OCI-LY1 (cell line): ENCODE results near the gene ASXL2.
"Not testable (repeated sequence)": the region's sequence is repeated elsewhere in the genome, so short reads cannot be mapped to it uniquely, and the experiment has no call there.

Experiments
- H2AFZ ChIP-seq: fragments of 200-600 bp; sonication (generic), shearing (Covaris generic); 2 replicates; pipeline ENCODE4 v1.6.0; 2014; ENCODE audit warnings: antibody characterized with exemption, mild to moderate bottlenecking, low read length
- H3F3A ChIP-seq: fragments of 200-600 bp; sonication (generic), shearing (Covaris generic); 2 replicates; pipeline ENCODE4 v1.6.0; 2014; ENCODE audit warnings: mild to moderate bottlenecking, antibody characterized with exemption, low read length, moderate library complexity; ENCODE audit not compliant: insufficient read depth
- H3K27ac ChIP-seq: fragments of 200-600 bp; sonication (generic); 2 replicates; pipeline ENCODE4 v1.5.1; 2014; ENCODE audit warnings: low read length, mixed run types, mild to moderate bottlenecking, low read depth; ENCODE audit not compliant: poor library complexity, severe bottlenecking
- H3K27me3 ChIP-seq: fragments of 200-600 bp; sonication (generic); 2 replicates; pipeline ENCODE4 v1.6.0; 2014; ENCODE audit warnings: antibody characterized with exemption, mild to moderate bottlenecking, low read length, moderate library complexity; ENCODE audit not compliant: insufficient read depth
- H3K36me3 ChIP-seq: fragments of 200-600 bp; sonication (generic); 2 replicates; pipeline ENCODE4 v1.6.1; 2014; ENCODE audit warnings: mild to moderate bottlenecking, antibody characterized with exemption, low read length, moderate library complexity, mixed read lengths; ENCODE audit not compliant: insufficient read depth
- H3K4me1 ChIP-seq: fragments of 200-600 bp; sonication (generic); 2 replicates; pipeline ENCODE4 v1.5.1; 2014; ENCODE audit warnings: mild to moderate bottlenecking, low read length, moderate library complexity; ENCODE audit not compliant: insufficient read depth, severe bottlenecking
- H3K4me2 ChIP-seq: fragments of 200-600 bp; sonication (generic), shearing (Covaris generic); 2 replicates; pipeline ENCODE4 v1.6.1; 2014; ENCODE audit warnings: low read length
- H3K4me3 ChIP-seq: fragments of 200-600 bp; sonication (generic); 2 replicates; pipeline ENCODE4 v1.5.1; 2014; ENCODE audit warnings: low read length, low read depth, mild to moderate bottlenecking, mixed read lengths; ENCODE audit not compliant: poor library complexity, severe bottlenecking
- H3K79me2 ChIP-seq: fragments of 200-600 bp; shearing (Covaris generic); 2 replicates; pipeline ENCODE4 v1.6.1; 2016; ENCODE audit warnings: mixed run types, low read length, mixed read lengths; ENCODE audit not compliant: insufficient read depth
- H3K9ac ChIP-seq: fragments of 200-600 bp; sonication (generic), shearing (Covaris generic); 2 replicates; pipeline ENCODE4 v1.6.1; 2014; ENCODE audit warnings: mild to moderate bottlenecking, low read length, mixed read lengths
- H3K9me2 ChIP-seq: fragments of 200-600 bp; sonication (generic), shearing (Covaris generic); 2 replicates; pipeline ENCODE4 v1.6.1; 2014; ENCODE audit warnings: low read depth, mild to moderate bottlenecking, low read length, mixed read lengths
- H3K9me3 ChIP-seq: fragments of 200-600 bp; shearing (Covaris generic); 2 replicates; pipeline ENCODE4 v1.6.1; 2014; ENCODE audit warnings: low read length, mixed read lengths
- H4K20me1 ChIP-seq: fragments of 200-600 bp; sonication (generic), shearing (Covaris generic); 2 replicates; pipeline ENCODE4 v1.6.0; 2016; ENCODE audit warnings: mild to moderate bottlenecking, low read length; ENCODE audit not compliant: insufficient read depth
- CTCF ChIP-seq: fragments of 200-600 bp; sonication (generic), shearing (Covaris generic); IDR thresholded peaks from 2 replicates; pipeline ENCODE4 v1.5.1; 2017; ENCODE audit warnings: mild to moderate bottlenecking, antibody characterized with exemption, low read length, moderate library complexity, mixed read lengths
- EZH2 ChIP-seq: fragments of 200-600 bp; sonication (generic), shearing (Covaris generic); IDR thresholded peaks from 2 replicates; pipeline ENCODE4 v1.8.0; 2017; ENCODE audit warnings: borderline replicate concordance, mixed run types, mild to moderate bottlenecking, antibody characterized with exemption, low read length, moderate library complexity, mixed read lengths

The ASXL2 gene

GRCh38 chr2:25920786-25921415 is 42.6 kb upstream of the ASXL2 start:
- H3F3A ChIP-seq, result no peaks in the 10 kb centered on the region
- H3K4me2 ChIP-seq, result no peak overlapping the region
- H3K4me3 ChIP-seq, result no peak overlapping the region
- no peak overlapping the region for H3K9ac ChIP-seq
- no peak overlapping the region for H2AFZ ChIP-seq
- no peaks in the 10 kb centered on the region for H3K27me3 ChIP-seq
- TF ChIP-seq CTCF, result no peak
- no peaks in the 10 kb centered on the region for H3K36me3 ChIP-seq
- H3K79me2 ChIP-seq, result no peaks in the 10 kb centered on the region
- H3K9me3 ChIP-seq, result no peaks in the 10 kb centered on the region
- H4K20me1 ChIP-seq, result no peaks in the 10 kb centered on the region
- no peaks in the 10 kb centered on the region for H3K9me2 ChIP-seq
- H3K4me1 ChIP-seq, result no peaks in the 10 kb centered on the region
- H3K27ac ChIP-seq, result no peak overlapping the region

- Histone ChIP-seq H3K27ac (no peak overlapping the region), H3K9me3 (no peaks in the 10 kb centered on the region), H3F3A (no peaks in the 10 kb centered on the region), H2AFZ (no peak overlapping the region), H3K4me1 (no peaks in the 10 kb centered on the region), H3K27me3 (no peaks in the 10 kb centered on the region), H3K9ac (no peak overlapping the region), H3K4me2 (no peak overlapping the region), H3K9me2 (no peaks in the 10 kb centered on the region), H4K20me1 (no peaks in the 10 kb centered on the region), H3K79me2 (no peaks in the 10 kb centered on the region), H3K36me3 (no peaks in the 10 kb centered on the region), H3K4me3 (no peak overlapping the region)
- TF ChIP-seq CTCF, result no peak
- TF ChIP-seq EZH2, result no peak
Observed at GRCh38 chr2:25920336-25920735, 42.0 kb upstream of the ASXL2 start.

- Histone ChIP-seq H3K36me3 (no peaks in the 10 kb centered on the region), H3K4me3 (no peak overlapping the region), H3K9ac (no peak overlapping the region), H3K79me2 (no peaks in the 10 kb centered on the region), H3K4me2 (no peak overlapping the region), H2AFZ (no peak overlapping the region), H3K27me3 (no peaks in the 10 kb centered on the region), H3K9me3 (no peaks in the 10 kb centered on the region), H3F3A (no peaks in the 10 kb centered on the region), H4K20me1 (no peaks in the 10 kb centered on the region), H3K27ac (no peak overlapping the region), H3K9me2 (no peaks in the 10 kb centered on the region), H3K4me1 (no peaks in the 10 kb centered on the region)
- TF ChIP-seq CTCF, result no peak
Observed at GRCh38 chr2:25917832-25918231, 39.5 kb upstream of the ASXL2 start.

GRCh38 chr2:25917411-25917810 is 39.1 kb upstream of the ASXL2 start:
- not testable (repeated sequence) for H3K4me1 ChIP-seq, H2AFZ ChIP-seq, H3K4me3 ChIP-seq, H4K20me1 ChIP-seq, H3F3A ChIP-seq, H3K4me2 ChIP-seq, H3K27me3 ChIP-seq, H3K9ac ChIP-seq, H3K36me3 ChIP-seq, H3K27ac ChIP-seq, H3K9me3 ChIP-seq, H3K79me2 ChIP-seq, H3K9me2 ChIP-seq

- not testable (repeated sequence) for H3K9ac ChIP-seq, H3K4me3 ChIP-seq, H3K27me3 ChIP-seq, H3F3A ChIP-seq, H3K9me3 ChIP-seq, H3K79me2 ChIP-seq, H3K36me3 ChIP-seq, H3K4me2 ChIP-seq, H3K4me1 ChIP-seq, H3K27ac ChIP-seq, H4K20me1 ChIP-seq, H2AFZ ChIP-seq, H3K9me2 ChIP-seq
Observed at GRCh38 chr2:25915944-25916772, 37.9 kb upstream of the ASXL2 start.
